Measurements from ENCODE around the gene HPD.

Gene HPD

GRCh38 chr12:121800694-121801594 lies 57.7 kb downstream of the HPD start:
- no peak for DNase-seq
- H3K27me3 ChIP-seq (ENCODE audit: insufficient read depth, low read depth, severe bottlenecking), result no peaks in the 10 kb centered on the region
- H3K27ac ChIP-seq, result peak overlapping the region; percentile 100
- peaks cover 25% of the 10 kb centered on the region for H3K36me3 ChIP-seq
- no peak for TF ChIP-seq CTCF (IDR thresholded peaks at IDR 0.05; ENCODE audit: low read depth, low read length)
- H3K4me3 ChIP-seq (ENCODE audit: low read depth, low read length), result peak overlapping the region; percentile 51
- no peaks in the 10 kb centered on the region for H3K9me3 ChIP-seq (ENCODE audit: severe bottlenecking)

GRCh38 chr12:121799842-121800693 lies 58.6 kb downstream of the HPD start:
- Histone ChIP-seq H3K4me3 (ENCODE audit: low read depth, low read length) (peak overlapping the region; percentile 63), H3K36me3 (peaks cover 30% of the 10 kb centered on the region), H3K9me3 (ENCODE audit: severe bottlenecking) (no peaks in the 10 kb centered on the region), H3K27me3 (ENCODE audit: insufficient read depth, low read depth, severe bottlenecking) (no peaks in the 10 kb centered on the region), H3K27ac (peak overlapping the region; percentile 100)
- DNase-seq, result peak; percentile 87
- no peak for TF ChIP-seq CTCF (IDR thresholded peaks at IDR 0.05; ENCODE audit: low read depth, low read length)

GRCh38 chr12:121799156-121799841 lies 59.4 kb downstream of the HPD start:
- no peaks in the 10 kb centered on the region for H3K9me3 ChIP-seq (ENCODE audit: severe bottlenecking)
- H3K36me3 ChIP-seq, result peaks cover 30% of the 10 kb centered on the region
- peak; percentile 93 for DNase-seq
- H3K4me3 ChIP-seq (ENCODE audit: low read depth, low read length), result peak overlapping the region; percentile 63
- TF ChIP-seq CTCF (IDR thresholded peaks at IDR 0.05; ENCODE audit: low read depth, low read length), result no peak
- H3K27me3 ChIP-seq (ENCODE audit: insufficient read depth, low read depth, severe bottlenecking), result no peaks in the 10 kb centered on the region
- peak overlapping the region; percentile 100 for H3K27ac ChIP-seq

GRCh38 chr12:121798787-121799155 lies 59.9 kb downstream of the HPD start:
- TF ChIP-seq CTCF (IDR thresholded peaks at IDR 0.05; ENCODE audit: low read depth, low read length), result no peak
- no peaks in the 10 kb centered on the region for H3K9me3 ChIP-seq (ENCODE audit: severe bottlenecking)
- peak overlapping the region; percentile 35 for H3K4me3 ChIP-seq (ENCODE audit: low read depth, low read length)
- H3K27me3 ChIP-seq (ENCODE audit: insufficient read depth, low read depth, severe bottlenecking), result no peaks in the 10 kb centered on the region
- H3K36me3 ChIP-seq, result peaks cover 30% of the 10 kb centered on the region
- H3K27ac ChIP-seq, result peak overlapping the region; percentile 100
- DNase-seq, result no peak

GRCh38 chr12:121797937-121798786 lies 60.5 kb downstream of the HPD start:
- DNase-seq, result peak; percentile 72
- peak overlapping the region; percentile 100 for H3K27ac ChIP-seq
- peak overlapping the region; percentile 35 for H3K4me3 ChIP-seq (ENCODE audit: low read depth, low read length)
- TF ChIP-seq CTCF (IDR thresholded peaks at IDR 0.05; ENCODE audit: low read depth, low read length), result no peak
- H3K9me3 ChIP-seq (ENCODE audit: severe bottlenecking), result no peaks in the 10 kb centered on the region
- H3K36me3 ChIP-seq, result peaks cover 30% of the 10 kb centered on the region
- no peaks in the 10 kb centered on the region for H3K27me3 ChIP-seq (ENCODE audit: insufficient read depth, low read depth, severe bottlenecking)

Measured in WERI-Rb-1 (cell line).